GM03348 (cell line): Measurements from ENCODE around the gene SDS.

Experiments
- DNase-seq: peaks from one replicate; pipeline ENCODE4 v3.0.0; 2012; ENCODE audit warnings: low spot score

The SDS gene, protein sequence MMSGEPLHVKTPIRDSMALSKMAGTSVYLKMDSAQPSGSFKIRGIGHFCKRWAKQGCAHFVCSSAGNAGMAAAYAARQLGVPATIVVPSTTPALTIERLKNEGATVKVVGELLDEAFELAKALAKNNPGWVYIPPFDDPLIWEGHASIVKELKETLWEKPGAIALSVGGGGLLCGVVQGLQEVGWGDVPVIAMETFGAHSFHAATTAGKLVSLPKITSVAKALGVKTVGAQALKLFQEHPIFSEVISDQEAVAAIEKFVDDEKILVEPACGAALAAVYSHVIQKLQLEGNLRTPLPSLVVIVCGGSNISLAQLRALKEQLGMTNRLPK

DNA sequence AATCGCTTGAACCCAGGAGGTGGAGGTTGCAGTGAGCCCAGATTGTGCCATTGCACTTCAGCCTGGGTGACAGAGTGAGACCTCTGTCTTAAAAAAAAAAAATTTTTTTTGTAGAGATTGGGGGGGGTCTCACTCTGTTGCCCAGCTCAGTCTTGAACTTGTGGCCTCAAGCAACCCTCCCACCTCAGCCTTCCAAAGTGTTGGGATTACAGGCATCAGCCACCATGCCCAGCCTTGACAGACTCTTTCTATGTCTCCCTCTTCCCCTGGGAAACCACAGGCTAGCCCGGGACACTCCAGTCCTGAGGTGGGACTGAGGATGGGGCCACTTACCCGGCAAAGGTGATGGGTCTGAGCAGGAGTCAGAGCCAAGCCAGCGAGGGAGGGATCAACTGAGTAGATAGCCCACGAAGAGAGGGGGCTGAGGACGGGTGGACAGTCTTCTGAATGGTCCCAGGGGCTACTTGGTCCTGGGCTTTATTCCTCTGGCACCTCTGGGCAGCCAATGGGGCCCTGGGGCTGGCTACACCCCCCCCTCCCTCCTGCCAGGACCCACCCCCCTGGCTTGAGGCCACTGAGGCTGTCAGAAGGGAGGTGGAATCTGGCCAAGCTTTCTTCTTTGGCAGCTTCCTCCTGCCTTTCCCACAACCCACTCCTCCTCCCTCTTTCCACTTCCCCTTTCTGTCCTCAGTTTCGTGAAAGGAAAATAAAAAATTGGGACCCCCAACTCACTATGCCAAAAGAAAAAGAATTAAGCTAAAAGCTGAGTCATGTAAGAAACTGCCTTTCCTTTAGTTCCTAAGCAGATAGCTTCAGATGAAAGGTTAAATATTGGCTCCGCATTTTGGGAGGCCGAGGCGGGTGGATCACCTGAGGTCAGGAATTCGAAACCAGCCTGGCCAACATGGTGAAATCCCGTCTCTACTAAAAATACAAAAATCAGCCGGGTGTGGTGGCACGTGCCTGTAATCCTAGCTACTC, at the start of gene SDS:
TSS of gene SDS (minus strand) at position 453 of the 981 bp plus-strand sequence. CDS start 4,179 bp downstream, outside the sequence.
- no peak for DNase-seq

- no peak for DNase-seq
Measured at GRCh38 chr12:113453330-113453729, 49.6 kb upstream of the SDS start.

DNA sequence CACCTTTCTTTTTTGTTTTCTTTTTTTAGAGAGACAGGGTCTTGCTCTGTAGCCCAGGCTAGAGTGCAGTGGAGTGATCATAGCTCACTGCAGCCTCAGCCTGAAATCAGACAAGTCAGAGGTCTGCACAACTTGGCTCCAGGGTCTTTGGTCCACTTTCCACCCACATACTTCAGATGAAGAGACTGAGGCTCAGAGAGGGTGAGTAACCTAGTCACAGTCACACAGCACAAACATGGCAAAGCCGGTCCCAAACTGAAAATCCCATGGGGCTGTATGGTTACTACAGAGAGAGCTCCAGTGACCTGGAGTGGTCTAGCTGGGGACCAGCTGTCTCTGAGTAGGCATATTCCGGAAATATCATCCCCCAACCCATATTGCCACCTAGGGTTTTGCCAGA, 48.8 kb upstream of the SDS start:
- no peak for DNase-seq

DNA sequence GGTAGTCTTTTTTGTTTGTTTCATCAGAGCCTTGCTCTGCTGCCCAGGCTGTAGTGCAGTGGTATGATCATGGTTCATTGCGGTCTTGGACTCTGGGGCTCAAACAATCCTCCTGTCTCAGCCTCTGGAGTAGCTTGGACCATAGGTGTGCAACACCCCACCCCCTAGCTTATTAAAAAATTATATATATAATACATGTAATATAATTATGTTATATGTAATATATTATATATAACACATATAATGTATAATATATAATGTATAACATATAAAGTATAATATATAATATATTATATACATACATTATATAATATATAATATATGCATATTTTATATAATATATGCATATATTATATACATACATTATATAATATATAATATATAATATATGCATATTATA, 46.2 kb upstream of the SDS start:
- no peak for DNase-seq

GRCh38 chr12:113449299-113449698, 45.6 kb upstream of the SDS start:
- no peak for DNase-seq

- no peak for DNase-seq
Measured at GRCh38 chr12:113448873-113449272, 45.2 kb upstream of the SDS start.

- no peak for DNase-seq
Measured at GRCh38 chr12:113445544-113446171, 42.0 kb upstream of the SDS start.

- no peak for DNase-seq
Measured at GRCh38 chr12:113443030-113443539, 39.4 kb upstream of the SDS start.

DNA sequence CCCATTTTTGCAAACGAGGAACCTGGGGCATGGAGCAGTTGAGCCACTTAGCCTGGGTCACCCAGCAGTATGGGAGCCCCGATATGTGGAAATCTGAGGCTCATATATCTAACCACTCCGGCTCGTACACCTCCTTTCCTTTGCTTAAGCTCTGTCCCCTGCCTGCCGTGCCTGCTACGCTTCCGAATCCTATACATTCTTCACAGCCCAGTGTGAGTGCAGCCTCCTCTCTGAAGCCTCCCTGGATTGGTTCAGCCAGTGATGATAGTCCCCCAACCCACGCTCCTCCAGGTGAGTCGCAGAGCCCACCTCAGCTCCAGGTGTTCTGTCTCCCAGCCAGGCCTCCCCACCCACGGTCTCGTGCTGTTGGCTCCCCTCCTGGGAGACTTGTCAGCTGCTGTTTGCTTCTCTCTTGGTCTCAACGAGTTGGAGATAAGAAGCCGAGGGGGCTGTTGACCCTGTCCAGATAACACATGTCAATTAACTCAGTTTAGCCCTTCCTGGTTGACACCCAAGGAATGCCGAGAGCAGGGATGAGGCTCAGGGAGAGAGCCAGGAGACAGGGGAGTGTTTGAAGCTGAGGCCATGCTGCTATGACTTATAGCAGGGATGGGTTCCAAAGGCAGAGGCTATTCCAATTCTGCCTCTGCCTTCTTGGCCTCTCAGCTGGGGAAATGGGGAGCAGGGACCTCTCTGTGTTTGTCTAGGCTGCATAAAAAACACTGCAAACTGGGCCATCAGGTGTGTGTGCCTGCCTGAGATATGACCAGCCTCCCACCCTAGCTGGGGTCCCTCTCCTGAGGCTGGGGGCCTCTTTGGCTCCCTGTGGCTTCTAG, 37.5 kb upstream of the SDS start:
- DNase-seq = no peak

DNA sequence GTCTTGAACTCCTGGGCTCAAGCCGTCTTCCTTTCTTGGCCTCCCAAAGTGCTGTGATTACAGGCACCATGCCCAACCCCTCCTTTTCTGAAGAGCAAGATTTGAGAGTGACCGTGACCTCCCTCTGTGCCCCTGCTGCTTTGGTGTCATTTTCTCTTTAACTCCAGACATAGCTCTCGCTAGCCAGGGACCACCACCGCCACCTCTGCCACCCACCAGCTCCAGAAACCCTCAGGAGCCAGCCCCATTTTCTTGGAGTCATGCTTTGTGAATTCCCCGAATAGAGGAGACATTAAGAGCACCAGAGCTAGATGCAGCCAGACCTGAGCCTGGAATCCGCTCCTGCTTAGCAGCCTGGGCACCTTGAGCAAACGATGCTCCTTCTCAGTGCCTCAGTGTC, 36.6 kb upstream of the SDS start:
- no peak for DNase-seq

DNA sequence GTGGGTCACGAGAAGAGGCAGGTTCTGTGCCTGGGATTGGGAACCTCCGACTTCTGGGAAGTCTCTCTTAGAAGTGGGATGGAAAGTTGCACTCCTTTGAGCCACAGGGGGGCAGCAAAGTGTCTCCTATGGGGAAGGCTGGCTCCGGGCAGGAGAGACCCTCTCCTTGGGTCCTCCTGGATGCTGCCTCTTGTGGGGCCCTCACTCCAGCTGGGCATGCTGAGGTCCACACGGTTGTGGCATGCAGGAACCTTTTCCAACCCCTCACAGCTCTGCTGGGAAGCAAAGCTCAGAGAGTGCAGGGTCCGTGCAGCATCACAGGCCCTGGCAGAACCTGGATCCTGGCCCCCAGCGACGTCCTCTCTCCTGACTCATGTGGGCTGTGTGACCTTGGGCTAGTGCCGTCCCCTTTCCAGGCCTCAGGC, 35.9 kb upstream of the SDS start:
- peak; percentile 48 for DNase-seq

GRCh38 chr12:113439301-113439597, 35.6 kb upstream of the SDS start:
- DNase-seq = no peak

DNA sequence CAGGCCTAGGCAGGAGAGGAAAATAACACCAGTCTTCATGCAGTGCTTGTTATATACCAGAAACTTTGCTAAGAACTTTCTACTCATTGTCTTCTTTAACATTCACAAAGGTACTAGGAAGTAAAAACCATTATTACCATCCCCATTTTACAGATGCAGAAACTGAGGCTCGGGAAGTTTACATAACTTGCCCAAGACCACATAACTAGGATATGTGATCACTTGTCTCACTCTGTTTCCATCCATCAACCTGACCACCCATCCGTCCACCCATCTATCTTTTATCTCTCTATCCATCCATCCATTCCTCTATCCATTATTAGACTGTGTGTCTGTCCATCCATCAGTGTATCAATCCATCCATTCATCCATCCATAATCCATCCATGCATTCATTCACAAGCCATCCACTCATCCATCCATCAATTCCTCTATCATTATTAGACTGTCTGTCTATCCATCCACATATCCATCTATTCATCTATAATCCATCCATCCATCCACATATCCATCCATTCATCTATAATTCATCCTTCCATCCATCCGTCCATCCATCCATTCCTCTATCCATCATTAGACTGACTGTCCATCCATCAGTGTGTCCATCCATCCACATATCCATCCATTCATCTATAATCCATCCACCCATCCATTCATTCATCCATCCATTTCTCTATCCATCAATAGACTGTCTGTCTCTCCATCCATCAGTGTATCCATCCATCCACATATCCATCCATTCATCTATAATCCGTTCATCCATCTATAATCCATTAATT, 35.0 kb upstream of the SDS start:
- no peak for DNase-seq

DNA sequence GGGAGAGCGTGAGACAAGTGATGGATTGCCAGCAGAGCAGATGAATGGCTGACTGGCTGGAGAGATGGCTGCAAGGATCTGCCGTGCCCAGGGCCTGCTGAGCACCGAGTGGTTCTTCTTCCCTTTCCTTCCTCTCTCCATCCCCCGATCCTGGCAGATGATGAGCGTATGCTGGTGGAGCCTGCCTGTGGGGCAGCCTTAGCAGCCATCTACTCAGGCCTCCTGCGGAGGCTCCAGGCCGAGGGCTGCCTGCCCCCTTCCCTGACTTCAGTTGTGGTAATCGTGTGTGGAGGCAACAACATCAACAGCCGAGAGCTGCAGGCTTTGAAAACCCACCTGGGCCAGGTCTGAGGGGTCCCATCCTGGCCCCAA, 34.0 kb upstream of the SDS start:
- no peak for DNase-seq

DNA sequence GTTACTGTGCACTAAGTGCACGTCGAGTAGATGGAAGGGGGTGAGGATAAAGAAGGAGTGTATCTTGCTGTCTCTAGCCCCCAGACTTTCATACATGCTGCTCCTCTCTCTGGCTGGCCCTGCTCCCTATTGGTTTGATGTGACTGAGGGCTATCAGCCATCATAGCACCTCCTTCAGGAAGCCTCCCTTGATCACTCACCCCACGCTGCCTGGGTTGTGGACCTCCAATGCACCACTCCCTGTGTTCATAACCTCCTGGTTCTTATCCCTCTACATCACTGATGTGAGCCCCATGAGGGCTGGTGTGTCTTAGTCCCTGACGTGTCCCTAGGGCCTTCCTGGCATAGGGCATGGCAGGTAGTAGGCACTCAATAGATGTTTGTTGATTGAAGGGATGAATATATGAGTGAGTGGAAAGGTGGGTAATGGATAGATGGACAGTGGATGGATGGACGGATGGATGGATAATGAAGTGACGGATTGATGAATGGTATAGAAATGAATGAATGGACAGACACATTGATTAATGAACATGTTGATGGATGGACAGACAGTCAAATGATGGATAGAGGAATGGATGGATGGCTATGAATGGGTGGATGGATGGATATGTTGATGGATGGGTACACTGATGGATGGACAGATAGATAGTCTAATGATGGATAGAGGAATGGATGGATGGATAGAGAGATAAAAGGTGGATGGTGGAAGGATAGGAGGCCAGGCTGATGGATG, 33.5 kb upstream of the SDS start:
- DNase-seq = no peak

DNA sequence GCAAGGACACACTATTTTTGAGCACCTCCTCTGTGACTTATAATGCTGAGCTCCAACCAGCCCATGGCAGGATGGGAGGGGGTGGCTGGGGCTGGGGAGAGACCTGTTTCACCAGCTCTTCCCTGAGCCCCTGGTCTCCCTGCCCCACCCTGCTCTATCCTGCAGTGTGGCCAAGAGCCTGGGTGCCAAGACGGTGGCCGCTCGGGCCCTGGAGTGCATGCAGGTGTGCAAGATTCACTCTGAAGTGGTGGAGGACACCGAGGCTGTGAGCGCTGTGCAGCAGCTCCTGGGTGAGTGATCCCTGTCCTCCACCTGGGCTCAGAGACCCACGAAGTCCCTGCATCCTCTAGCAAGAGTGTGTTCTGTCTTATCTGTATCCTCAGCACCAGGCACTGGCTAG, 32.9 kb upstream of the SDS start:
- no peak for DNase-seq

DNA sequence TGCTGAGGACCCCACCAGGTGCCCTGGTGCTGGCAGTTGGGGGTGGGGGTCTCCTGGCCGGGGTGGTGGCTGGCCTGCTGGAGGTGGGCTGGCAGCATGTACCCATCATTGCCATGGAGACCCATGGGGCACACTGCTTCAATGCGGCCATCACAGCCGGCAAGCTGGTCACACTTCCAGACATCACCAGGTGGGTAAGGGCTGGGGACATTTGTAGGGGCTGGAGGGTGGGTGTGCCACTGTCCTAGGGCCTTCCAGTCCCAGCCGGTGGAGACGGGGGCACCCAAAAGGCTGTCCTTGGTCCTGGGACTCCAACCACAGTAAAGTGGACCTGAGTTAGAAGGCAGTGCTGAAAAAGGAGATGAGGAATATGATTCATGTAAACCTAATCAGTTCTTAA, 31.7 kb upstream of the SDS start:
- DNase-seq = no peak

GRCh38 chr12:113432986-113433385, 29.3 kb upstream of the SDS start:
- no peak for DNase-seq

- no peak for DNase-seq
Measured at GRCh38 chr12:113428482-113428881, 24.8 kb upstream of the SDS start.

GRCh38 chr12:113427882-113428281, 24.2 kb upstream of the SDS start:
- DNase-seq = no peak
